DOHH2 (cell line): ENCODE data around the gene CREBBP.

ENCODE experiments used
- CTCF ChIP-seq: fragments of 200-600 bp; sonication (generic); IDR thresholded peaks from one replicate; pipeline ENCODE4 v1.5.1; 2014; ENCODE audit warnings: antibody characterized with exemption, mild to moderate bottlenecking, low read depth, low read length; ENCODE audit not compliant: poor library complexity, severe bottlenecking
- EZH2phosphoT487 ChIP-seq: fragments of 200-600 bp; sonication (generic); IDR thresholded peaks from 2 replicates; pipeline ENCODE4 v1.6.1; 2017; ENCODE audit warnings: borderline replicate concordance, mild to moderate bottlenecking, antibody characterized with exemption, low read length, moderate library complexity, mixed read lengths

GRCh38 chr16:3782566-3782965 lies 97.9 kb downstream of the CREBBP start:
- TF ChIP-seq CTCF, result no peak
- no peak for TF ChIP-seq EZH2phosphoT487
